Psoas muscle (tissue), 8 donors: ENCODE results near the gene SSC5D. TPM values are rescaled to one million over a fixed set of nuclear protein-coding genes. Genes with fewer than 3 reads are reported as not detected.

ENCODE experiments used
- ATAC-seq, 4 donors: fragments of 200-7000 bp; cut with Tn5 transposase; one replicate each; pipeline ENCODE4 v1.9.1; 2020; ENCODE audit warnings: moderate library complexity in 3 of 4, mild to moderate bottlenecking in 2 of 4
- DNase-seq, 2 donors: peaks; one replicate each; pipeline ENCODE4 v3.0.0-alpha.2; 2020
- H3K27ac ChIP-seq: fragments of 200-600 bp; one replicate; pipeline ENCODE4 v1.8.0; 2022
- H3K27me3 ChIP-seq, 3 donors: fragments of 200-600 bp in 1 of 3; one replicate each; pipeline versions ENCODE4 v1.6.1 to v1.8.0; 2013 to 2022; ENCODE audit warnings: low read length in 2 of 3, mild to moderate bottlenecking in 2 of 3, moderate library complexity in 1 of 3; ENCODE audit not compliant: insufficient read depth in 3 of 3
- H3K36me3 ChIP-seq, 2 donors: fragments of 200-600 bp in 1 of 2; one replicate each; pipeline versions ENCODE4 v1.6.1 to v1.8.0; 2013 to 2022; ENCODE audit warnings: low read depth in 1 of 2, mild to moderate bottlenecking in 1 of 2, moderate library complexity in 1 of 2; ENCODE audit not compliant: insufficient read depth in 1 of 2
- H3K4me1 ChIP-seq: fragments of 200-600 bp; one replicate; pipeline ENCODE4 v1.8.0; 2022
- H3K4me3 ChIP-seq: fragments of 200-600 bp; one replicate; pipeline ENCODE4 v1.8.0; 2022; ENCODE audit warnings: mild to moderate bottlenecking
- H3K9me3 ChIP-seq: fragments of 200-600 bp; one replicate; pipeline ENCODE4 v1.8.0; 2022
- WGBS, 3 donors: extraction: QIAGEN DNeasy Blood & Tissue Kit; methylation state at CpG; one replicate each; pipeline versions ENCODE4 v1.1.6 to v1.1.7; 2013; 5-methylcytosine and 5-hydroxymethylcytosine counted together
- intact Hi-C, 2 donors: fragments of 100-400 bp; cut with DNase I; formaldehyde crosslinking; loops; one replicate each; pipeline versions ENCODE4 v1.11.0 to v1.14.2; 2022
- polyA plus RNA-seq, 3 donors: library from polyadenylated mRNA; stranded (reverse); fragments of 200-250 nt; gene quantifications; one replicate each; pipeline ENCODE4 v1.2.3, GENCODE V29; 2013
- total RNA-seq, 4 donors: library from RNA; stranded (reverse); fragmentation: NEBNext Ultra II Directional in 2 of 4; extraction: Animal tissue kit (Norgen Biotek cat#: 25700) in 2 of 4; gene quantifications; one replicate each; pipeline versions ENCODE4 v1.2.1 to v1.2.4, GENCODE V29; 2021 to 2023
- TF ChIP-seq, protein P1 (sequence below): fragments of 200-600 bp; IDR thresholded peaks from one replicate; pipeline ENCODE4 v1.8.0; 2022; ENCODE audit warnings: antibody characterized with exemption
- donor health status: healthy with polysubstance abuse.
- donor health status: DM: no; HTN: no; CAD: no; lungs with moderate emphysema.
- donor health status: Bipolar disorder and iron deficiency.
- donor health status: healthy.
- donor health status: DM: yes; HTN: yes; CAD: no.
- donor health status: DM: no; HTN: no; CAD: no.
- donor health status: DM: no; HTN: no; CAD: no.
- donor health status: DM: yes; HTN: yes; CAD: no.

SSC5D gene
- total and polyA plus RNA-seq, 7 donors, result 0.11 to 4.6 (median 1.2) TPM

DNA sequence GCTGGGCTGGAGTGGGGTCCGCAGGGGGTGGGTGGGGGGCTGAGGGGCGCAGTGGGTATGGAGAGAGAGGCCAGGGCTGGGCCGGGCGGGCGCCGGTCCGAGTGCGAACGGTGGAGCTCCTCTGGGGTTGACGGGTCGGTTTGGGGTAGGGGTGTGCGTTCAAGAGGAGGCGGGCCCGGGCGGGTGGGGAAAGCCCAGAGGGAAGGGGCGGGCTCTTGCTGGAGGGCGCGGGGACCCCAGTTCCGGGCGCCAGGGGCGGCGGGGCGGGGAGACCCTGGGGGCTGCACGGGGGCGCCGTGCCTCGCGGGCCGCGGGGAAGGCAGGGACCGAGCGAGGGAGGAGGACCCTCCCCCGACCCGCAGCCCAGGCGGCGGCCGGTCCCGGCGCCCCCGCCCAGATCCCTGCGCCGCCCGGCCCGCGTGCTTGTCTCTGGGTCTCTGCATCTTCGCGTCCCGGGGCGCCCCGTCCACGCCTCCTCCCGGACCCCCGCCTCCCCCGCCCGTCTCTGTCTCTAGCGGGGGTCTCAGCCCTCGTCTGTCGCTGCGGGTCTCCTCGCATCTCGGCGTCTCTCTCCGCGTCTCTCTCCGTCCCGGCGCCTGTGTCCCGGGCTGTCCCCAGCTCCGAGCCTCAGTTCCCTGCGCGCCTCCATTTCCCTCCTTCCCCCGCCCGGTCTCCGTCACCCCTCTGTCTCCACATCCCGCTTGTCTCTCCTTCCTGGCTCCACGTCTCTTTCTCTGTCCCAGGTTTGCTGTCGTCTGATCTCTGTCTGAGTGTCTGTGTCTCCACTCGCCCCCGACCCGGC lies 36.9 kb upstream of the SSC5D start:
- TF ChIP-seq, protein P1, sequence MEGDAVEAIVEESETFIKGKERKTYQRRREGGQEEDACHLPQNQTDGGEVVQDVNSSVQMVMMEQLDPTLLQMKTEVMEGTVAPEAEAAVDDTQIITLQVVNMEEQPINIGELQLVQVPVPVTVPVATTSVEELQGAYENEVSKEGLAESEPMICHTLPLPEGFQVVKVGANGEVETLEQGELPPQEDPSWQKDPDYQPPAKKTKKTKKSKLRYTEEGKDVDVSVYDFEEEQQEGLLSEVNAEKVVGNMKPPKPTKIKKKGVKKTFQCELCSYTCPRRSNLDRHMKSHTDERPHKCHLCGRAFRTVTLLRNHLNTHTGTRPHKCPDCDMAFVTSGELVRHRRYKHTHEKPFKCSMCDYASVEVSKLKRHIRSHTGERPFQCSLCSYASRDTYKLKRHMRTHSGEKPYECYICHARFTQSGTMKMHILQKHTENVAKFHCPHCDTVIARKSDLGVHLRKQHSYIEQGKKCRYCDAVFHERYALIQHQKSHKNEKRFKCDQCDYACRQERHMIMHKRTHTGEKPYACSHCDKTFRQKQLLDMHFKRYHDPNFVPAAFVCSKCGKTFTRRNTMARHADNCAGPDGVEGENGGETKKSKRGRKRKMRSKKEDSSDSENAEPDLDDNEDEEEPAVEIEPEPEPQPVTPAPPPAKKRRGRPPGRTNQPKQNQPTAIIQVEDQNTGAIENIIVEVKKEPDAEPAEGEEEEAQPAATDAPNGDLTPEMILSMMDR, result no peak

DNA sequence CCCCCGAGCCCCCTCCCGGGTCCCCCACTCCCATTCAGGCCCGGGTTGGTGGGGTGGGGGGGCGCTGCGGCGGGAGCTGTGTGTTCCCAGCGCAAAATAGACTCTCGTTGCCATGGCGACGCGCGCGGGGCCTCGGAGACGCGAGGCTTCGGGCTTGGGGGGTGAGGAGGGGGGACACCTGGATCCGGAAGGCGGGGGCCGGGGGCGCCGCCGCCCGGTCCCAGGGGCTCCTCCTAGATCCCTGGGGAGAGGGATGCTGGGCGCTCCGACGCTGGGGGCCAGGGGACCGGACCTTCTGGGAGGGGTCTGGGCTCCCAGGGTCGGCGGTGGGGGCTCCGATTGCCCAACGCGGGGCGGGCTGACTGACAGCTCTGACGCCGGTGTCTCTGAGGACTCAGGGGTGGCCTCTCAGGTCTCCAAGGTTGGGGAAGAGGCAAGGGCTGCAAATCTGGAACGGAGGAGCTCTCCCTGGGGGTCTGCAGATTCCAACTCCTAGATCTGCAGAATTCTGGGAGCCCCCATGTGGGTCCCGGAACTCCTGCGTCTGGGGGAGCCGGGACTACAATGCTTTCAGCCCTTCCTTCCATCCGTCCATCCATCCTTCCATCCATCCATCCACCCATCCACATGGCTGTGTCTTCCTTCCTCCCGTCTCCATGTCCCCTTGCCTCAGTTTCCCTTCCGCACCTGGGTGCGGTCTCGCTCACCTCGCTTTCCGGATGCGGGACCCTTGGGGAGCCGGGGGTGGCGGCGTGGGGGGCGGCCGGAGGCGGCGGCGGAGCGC lies 36.1 kb upstream of the SSC5D start:
- DNase-seq (no peak), ATAC-seq (no peak)
- H3K4me1 ChIP-seq, result peaks cover 6% of the 10 kb centered on the region
- H3K4me3 ChIP-seq, result no peak overlapping the region
- H3K27me3 ChIP-seq, result peaks cover 0 to 28% (median 24%) of the 10 kb centered on the region in 3 donors
- H3K27ac ChIP-seq, result no peak overlapping the region
- 2 to 3% (median 2%) methylated on average over 45 to 57 of the region's 57 CpGs for WGBS, 3 donors
- H3K36me3 ChIP-seq, result no peaks in the 10 kb centered on the region
- intact Hi-C loops, result loop anchor here in 1 of 2 donors (5.0 kb wide), 1 partner anchor 65 kb away; the partner anchor contains the start of gene RPL28
- TF ChIP-seq, protein P1, result no peak
- no peaks in the 10 kb centered on the region for H3K9me3 ChIP-seq

More for the DNA sequence above, 36.9 kb upstream of the SSC5D start:
- Histone ChIP-seq H3K27ac (no peak overlapping the region), H3K27me3 (peaks cover 0 to 33% (median 24%) of the 10 kb centered on the region in 3 donors), H3K4me1 (peaks cover 6% of the 10 kb centered on the region), H3K36me3 (no peaks in the 10 kb centered on the region), H3K9me3 (no peaks in the 10 kb centered on the region), H3K4me3 (no peak overlapping the region)
- DNase-seq (no peak), ATAC-seq (no peak)
- 0 to 1% (median 0%) methylated on average over 36 to 80 of the region's 80 CpGs for WGBS, 3 donors
- intact Hi-C loops, result loop anchor here in 1 of 2 donors (5.0 kb wide), 1 partner anchor 64 kb away; the partner anchor contains the start of gene RPL28

DNA sequence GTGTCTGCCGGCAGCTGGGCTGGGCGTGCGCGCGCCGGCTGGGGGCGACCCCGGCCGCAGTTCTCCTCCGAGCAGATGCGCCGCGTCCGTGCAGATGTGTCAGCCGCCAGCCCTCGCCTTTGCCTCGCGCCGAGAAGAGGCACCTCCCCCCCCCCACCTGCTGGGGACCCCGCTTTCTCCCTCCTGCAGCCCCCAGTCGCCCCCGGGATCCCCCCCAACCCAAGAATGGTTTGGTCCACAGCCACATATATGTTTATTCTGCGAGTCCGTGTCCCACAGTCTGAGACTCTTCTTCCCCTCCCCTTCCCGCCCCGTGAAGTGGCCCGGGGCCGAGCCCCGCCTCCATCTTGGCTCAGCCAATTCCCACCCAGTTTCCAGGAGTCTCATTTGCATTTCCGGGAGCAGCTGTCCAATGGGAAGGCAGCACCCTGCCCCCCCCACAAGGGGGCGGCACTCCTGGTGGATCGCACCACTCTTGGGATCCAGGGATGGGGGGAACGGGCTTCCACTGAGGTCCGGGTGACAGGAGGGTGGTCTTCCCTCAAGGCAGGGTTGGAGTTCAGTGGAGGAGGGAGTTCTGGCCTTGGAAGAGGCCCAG lies 35.4 kb upstream of the SSC5D start:
- Histone ChIP-seq H3K4me1 (peaks cover 6% of the 10 kb centered on the region), H3K4me3 (no peak overlapping the region), H3K9me3 (no peaks in the 10 kb centered on the region), H3K27me3 (peaks cover 0 to 24% (median 24%) of the 10 kb centered on the region in 3 donors), H3K36me3 (no peaks in the 10 kb centered on the region), H3K27ac (no peak overlapping the region)
- TF ChIP-seq, protein P1, result no peak
- intact Hi-C loops, result loop anchor here in 1 of 2 donors (5.0 kb wide), 1 partner anchor 66 kb away; the partner anchor contains the start of gene RPL28
- 9 to 14% (median 9%) methylated on average over 23 to 34 of the region's 34 CpGs for WGBS, 3 donors
- ATAC-seq (peak; percentile 80 to 96 (median 91)), DNase-seq (peak; percentile 76 to 90)

DNA sequence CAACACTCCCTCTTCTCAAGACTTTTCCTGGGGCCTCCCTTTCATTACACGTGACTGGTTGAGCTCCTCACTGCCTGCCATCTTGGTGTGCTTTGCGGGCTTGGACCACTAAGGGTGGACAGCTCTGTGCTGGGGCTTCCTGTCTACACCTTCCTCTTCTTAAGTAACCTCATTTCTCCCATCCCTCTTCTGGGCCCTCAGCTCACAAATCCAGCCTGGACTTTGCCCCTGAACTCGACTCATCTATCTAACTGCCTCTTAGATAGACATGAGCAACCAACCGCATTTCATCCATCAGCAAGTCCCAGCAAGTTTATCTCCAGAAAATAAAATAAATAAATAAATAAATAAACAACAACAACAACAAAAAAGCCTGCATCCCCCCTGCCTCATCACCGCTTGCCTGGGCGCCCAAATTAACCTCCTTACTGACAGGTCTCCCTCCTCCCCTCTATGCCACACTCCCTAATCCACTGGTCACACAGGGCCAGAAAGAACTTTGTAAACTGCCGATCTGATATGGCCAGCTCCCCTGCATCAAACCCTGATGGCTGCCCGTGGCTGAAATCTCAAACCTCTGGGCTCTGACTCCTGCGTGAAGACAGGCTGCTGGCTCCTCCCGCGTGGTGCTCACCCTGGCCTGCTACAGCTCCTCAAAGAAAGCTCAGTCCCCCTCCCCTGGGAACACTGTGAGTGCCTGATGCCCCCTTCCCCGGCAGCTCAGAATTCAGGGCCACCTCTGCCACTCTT lies 34.5 kb upstream of the SSC5D start:
- Histone ChIP-seq H3K27me3 (peaks cover 0 to 24% (median 21%) of the 10 kb centered on the region in 3 donors), H3K4me1 (peaks cover 6% of the 10 kb centered on the region), H3K4me3 (no peak overlapping the region), H3K36me3 (no peaks in the 10 kb centered on the region), H3K9me3 (no peaks in the 10 kb centered on the region), H3K27ac (no peak overlapping the region)
- TF ChIP-seq, protein P1, result no peak
- DNase-seq (no peak), ATAC-seq (no peak)
- 90 to 94% (median 93%) methylated on average over 12 of the region's 12 CpGs for WGBS, 3 donors
- intact Hi-C loops, result loop anchor here in 1 of 2 donors (5.0 kb wide), 1 partner anchor 66 kb away; the partner anchor contains the start of gene RPL28
